Measurements from ENCODE around the gene METTL21C.

DNA sequence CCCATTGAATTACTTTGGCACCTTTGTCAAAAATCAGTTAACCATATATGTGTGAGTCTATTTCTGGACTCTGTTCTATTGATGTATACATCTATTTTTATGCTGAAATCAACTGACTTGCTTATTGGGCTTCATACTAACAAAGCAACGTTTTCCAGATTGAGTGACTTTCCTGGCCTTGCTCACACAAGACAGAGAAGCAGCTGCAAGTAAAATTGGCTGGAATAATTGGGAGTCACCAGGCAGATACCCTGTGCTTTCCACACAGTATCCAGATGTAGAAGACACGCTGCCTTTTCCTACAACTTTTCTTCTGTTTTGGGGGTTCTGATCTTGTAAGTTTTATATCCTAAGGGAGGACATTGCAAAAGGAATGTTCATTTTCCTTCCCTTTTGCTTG lies 11.2 kb downstream of the METTL21C start:
- TF ChIP-seq, protein P1, sequence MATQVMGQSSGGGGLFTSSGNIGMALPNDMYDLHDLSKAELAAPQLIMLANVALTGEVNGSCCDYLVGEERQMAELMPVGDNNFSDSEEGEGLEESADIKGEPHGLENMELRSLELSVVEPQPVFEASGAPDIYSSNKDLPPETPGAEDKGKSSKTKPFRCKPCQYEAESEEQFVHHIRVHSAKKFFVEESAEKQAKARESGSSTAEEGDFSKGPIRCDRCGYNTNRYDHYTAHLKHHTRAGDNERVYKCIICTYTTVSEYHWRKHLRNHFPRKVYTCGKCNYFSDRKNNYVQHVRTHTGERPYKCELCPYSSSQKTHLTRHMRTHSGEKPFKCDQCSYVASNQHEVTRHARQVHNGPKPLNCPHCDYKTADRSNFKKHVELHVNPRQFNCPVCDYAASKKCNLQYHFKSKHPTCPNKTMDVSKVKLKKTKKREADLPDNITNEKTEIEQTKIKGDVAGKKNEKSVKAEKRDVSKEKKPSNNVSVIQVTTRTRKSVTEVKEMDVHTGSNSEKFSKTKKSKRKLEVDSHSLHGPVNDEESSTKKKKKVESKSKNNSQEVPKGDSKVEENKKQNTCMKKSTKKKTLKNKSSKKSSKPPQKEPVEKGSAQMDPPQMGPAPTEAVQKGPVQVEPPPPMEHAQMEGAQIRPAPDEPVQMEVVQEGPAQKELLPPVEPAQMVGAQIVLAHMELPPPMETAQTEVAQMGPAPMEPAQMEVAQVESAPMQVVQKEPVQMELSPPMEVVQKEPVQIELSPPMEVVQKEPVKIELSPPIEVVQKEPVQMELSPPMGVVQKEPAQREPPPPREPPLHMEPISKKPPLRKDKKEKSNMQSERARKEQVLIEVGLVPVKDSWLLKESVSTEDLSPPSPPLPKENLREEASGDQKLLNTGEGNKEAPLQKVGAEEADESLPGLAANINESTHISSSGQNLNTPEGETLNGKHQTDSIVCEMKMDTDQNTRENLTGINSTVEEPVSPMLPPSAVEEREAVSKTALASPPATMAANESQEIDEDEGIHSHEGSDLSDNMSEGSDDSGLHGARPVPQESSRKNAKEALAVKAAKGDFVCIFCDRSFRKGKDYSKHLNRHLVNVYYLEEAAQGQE (IDR thresholded peaks at IDR 0.05; ENCODE audit: insufficient read depth in 1 of 2, low read depth in 2 of 2, low read length in 2 of 2), result no peak
- no peak for TF ChIP-seq TAF1 (IDR thresholded peaks at IDR 0.05; ENCODE audit: borderline replicate concordance, insufficient read depth, low read length)

Measured in PFSK-1 (cell line).